ENCODE data around the gene ASB2. TPM values are rescaled to one million over a fixed set of nuclear protein-coding genes. Genes with fewer than 3 reads are reported as not detected.
A peak's percentile ranks its signal among the peaks of the same experiment; 100 is the strongest.

ASB2 gene
- total RNA-seq, 1 donor from 2014 or later: 2.4 TPM

GRCh38 chr14:93960774-93961438, 15.5 kb downstream of the ASB2 start:
- no peak for TF ChIP-seq CTCF (IDR thresholded peaks at IDR 0.05)
- Histone ChIP-seq H3K27me3 (ENCODE audit: low read depth) (no peaks in the 10 kb centered on the region), H3K9me3 (no peaks in the 10 kb centered on the region), H3K4me3 (no peak overlapping the region), H3K36me3 (no peaks in the 10 kb centered on the region), H3K4me1 (peaks cover 68% of the 10 kb centered on the region), H3K27ac (no peak overlapping the region)
- DNase-seq: no peak
- ATAC-seq: no peak
- intact Hi-C loops (cut with DNase I): no loop called here

GRCh38 chr14:93960108-93960475, 16.3 kb downstream of the ASB2 start:
- H3K27ac ChIP-seq: no peak overlapping the region

GRCh38 chr14:93959239-93960107, 16.9 kb downstream of the ASB2 start:
- H3K36me3 ChIP-seq: no peaks in the 10 kb centered on the region
- DNase-seq (peak; percentile 67), ATAC-seq (peak; percentile 75 to 82)
- peaks cover 77% of the 10 kb centered on the region for H3K4me1 ChIP-seq
- peak overlapping the region; percentile 36 for H3K27ac ChIP-seq
- intact Hi-C loops (cut with DNase I): no loop called here
- H3K4me3 ChIP-seq: no peak overlapping the region
- no peak for TF ChIP-seq CTCF (IDR thresholded peaks at IDR 0.05)
- no peaks in the 10 kb centered on the region for H3K9me3 ChIP-seq
- no peaks in the 10 kb centered on the region for H3K27me3 ChIP-seq (ENCODE audit: low read depth)

More at GRCh38 chr14:93960108-93960475, 16.3 kb downstream of the ASB2 start:
- TF ChIP-seq CTCF (IDR thresholded peaks at IDR 0.05): no peak
- intact Hi-C loops (cut with DNase I): no loop called here
- ATAC-seq (no peak), DNase-seq (no peak)
- Histone ChIP-seq H3K4me1 (peaks cover 72% of the 10 kb centered on the region), H3K9me3 (no peaks in the 10 kb centered on the region), H3K4me3 (no peak overlapping the region), H3K27me3 (ENCODE audit: low read depth) (no peaks in the 10 kb centered on the region), H3K36me3 (no peaks in the 10 kb centered on the region)

- no peak for DNase-seq
- H3K27me3 ChIP-seq (ENCODE audit: low read depth): no peaks in the 10 kb centered on the region
- H3K36me3 ChIP-seq: no peaks in the 10 kb centered on the region
- intact Hi-C loops (cut with DNase I): no loop called here
- no peak overlapping the region for H3K27ac ChIP-seq
- H3K9me3 ChIP-seq: no peaks in the 10 kb centered on the region
- TF ChIP-seq CTCF (IDR thresholded peaks at IDR 0.05): no peak
- ATAC-seq: no peak
- no peak overlapping the region for H3K4me3 ChIP-seq
- peaks cover 70% of the 10 kb centered on the region for H3K4me1 ChIP-seq
Measured at GRCh38 chr14:93958567-93959238, 17.7 kb downstream of the ASB2 start.

- intact Hi-C loops (cut with DNase I): no loop called here
- H3K4me1 ChIP-seq: peaks cover 64% of the 10 kb centered on the region
Measured at GRCh38 chr14:93957751-93958566, 18.4 kb downstream of the ASB2 start.

More at GRCh38 chr14:93957751-93958566, 18.4 kb downstream of the ASB2 start:
- H3K36me3 ChIP-seq: no peaks in the 10 kb centered on the region
- H3K27me3 ChIP-seq (ENCODE audit: low read depth): no peaks in the 10 kb centered on the region
- ATAC-seq (no peak), DNase-seq (no peak)
- TF ChIP-seq CTCF (IDR thresholded peaks at IDR 0.05): no peak
- no peak overlapping the region for H3K4me3 ChIP-seq
- H3K27ac ChIP-seq: no peak overlapping the region
- H3K9me3 ChIP-seq: no peaks in the 10 kb centered on the region

Measured in lower lobe of right lung (tissue), 2 donors.